Measurements from ENCODE around the gene FBXL16.

The FBXL16 gene

DNA sequence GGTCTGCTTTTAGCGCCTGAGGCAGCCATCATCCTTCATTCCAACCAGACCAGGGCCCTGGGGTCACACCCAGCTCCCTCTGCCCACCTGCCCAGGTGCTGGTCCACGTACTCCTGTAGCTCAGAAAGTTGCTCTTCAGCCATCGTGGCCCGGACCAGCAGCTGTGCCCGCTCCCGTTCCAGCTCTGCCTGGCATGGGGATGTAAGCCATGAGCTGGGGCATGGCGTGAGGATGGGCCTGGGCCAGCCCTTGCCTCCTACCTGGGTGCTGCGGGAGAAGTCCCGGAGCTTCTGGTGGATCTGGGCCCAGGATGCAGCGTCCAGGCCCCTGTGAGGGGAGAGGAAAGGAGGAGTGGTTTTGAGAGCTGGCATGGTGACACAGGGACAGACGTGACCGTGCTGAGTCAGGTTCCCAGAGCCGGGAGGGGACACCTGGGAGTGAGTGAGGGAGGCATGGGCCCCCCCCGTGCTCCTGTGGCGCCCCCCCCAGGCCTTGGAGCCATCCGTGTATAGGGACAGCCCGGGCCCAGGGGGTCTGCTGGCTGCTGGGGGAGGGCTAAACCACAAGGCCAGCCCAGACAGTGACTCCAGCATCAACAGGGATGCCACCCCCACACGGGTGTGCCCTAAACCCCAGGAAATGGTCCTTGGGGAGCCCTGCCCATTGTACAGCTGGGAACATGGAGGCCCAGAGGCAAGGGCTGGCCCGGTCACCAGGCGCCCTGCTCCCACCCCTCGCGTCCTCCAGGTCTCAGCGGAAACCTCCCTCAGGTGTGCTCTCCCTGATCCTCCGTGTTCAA lies 17.4 kb upstream of the FBXL16 start:
- DNase-seq (ENCODE audit: low read depth) = no peak

DNA sequence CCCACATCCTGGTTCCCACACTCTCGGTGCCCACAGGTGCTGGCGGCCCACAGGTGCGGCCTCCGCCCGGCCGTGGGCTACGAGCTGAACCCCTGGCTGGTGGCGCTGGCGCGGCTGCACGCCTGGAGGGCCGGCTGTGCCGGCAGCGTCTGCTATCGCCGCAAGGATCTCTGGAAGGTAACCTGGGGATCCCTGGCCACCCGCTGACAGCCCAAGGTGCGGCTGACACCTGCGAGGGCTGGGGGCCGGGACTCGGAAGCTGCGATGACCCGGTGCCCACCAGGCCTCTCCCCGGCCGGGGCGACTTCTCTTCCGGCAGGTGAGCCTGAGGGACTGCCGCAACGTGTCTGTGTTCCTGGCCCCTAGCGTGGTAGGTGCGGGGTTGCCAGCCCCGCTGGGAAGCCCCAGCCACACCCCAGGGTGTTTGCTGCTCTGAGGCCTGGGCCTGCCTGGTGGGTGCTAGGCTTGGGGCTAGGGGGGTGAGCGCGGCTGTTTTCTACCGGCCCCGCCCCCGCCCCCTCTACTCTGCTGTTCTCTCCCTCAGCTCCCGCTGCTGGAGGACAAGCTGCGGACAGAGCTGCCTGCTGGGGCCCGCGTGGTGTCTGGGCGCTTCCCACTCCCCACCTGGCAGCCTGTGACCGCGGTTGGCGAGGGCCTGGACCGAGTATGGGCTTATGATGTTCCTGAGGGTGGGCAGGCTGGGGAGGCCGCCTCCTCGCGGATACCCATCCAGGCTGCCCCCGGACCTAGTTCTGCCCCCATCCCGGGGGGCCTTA lies 16.4 kb upstream of the FBXL16 start:
- DNase-seq (ENCODE audit: low read depth) = no peak

GRCh38 chr16:720990-721764 lies 15.6 kb upstream of the FBXL16 start, which contains the start of gene ANTKMT:
Gene ANTKMT (plus strand): TSS chr16:721146. CDS start chr16:721275, 129 bp downstream.
- DNase-seq (ENCODE audit: low read depth) = peak; percentile 61

DNA sequence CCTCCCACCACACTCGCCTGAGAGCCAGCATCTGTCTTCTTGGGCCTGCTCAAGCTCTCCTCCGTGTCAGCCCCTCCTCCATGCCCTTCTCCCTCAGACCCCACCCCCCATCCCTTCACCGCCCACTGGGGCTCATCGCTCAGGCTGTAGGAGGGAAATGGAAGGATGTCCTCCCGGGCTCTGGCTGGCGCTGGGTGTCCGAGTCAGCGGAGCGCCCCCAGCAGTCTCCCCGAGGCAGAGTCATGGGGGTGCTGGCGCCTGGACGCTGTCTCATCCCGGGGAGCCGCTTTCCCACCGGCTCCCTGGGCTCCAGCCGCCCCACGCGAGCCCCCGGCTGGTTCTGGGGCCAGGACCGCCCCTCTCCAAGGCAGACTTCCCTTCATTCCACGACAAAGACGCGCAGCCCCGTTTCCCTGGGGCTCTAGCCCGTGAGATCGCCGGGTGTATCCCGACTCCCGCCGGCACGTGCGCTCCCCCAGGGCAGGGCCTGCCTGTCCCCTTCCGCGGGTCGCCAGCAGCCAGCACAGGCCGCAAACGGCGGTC lies 14.9 kb upstream of the FBXL16 start:
- DNase-seq (ENCODE audit: low read depth) = peak; percentile 84

DNA sequence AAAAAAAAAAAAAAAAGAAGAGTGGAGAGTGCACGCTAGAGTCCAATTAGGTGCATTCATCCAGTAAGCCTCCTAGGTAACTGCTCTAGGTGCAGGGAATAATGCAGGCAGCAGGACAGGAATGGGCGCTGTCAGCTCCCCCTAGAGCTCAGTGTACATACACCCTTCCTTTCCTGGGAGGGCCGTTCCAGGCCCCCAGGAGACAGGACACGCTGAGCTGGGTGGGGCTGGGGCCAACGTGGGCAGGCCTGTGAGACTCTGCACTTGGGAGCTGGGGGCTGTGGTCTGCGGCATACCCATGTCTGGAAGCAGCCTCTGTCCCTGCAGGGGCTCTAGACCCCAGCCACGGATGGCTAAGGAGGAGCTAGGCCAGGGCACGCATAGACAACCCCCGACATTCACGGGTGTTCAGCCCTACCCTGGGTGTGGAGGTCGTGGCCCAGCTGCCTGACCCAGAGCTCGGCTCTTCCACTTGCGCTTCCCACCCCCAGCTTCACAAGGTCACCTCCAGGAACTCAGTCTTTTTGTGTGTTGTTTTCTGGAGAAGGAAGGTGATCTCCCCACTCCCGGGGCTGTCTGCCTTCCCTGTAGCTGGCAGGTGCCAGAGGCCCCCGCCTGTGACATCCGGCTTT lies 14.3 kb upstream of the FBXL16 start:
- DNase-seq (ENCODE audit: low read depth) = no peak

GRCh38 chr16:718922-719321 lies 13.3 kb upstream of the FBXL16 start:
- no peak for DNase-seq (ENCODE audit: low read depth)

DNA sequence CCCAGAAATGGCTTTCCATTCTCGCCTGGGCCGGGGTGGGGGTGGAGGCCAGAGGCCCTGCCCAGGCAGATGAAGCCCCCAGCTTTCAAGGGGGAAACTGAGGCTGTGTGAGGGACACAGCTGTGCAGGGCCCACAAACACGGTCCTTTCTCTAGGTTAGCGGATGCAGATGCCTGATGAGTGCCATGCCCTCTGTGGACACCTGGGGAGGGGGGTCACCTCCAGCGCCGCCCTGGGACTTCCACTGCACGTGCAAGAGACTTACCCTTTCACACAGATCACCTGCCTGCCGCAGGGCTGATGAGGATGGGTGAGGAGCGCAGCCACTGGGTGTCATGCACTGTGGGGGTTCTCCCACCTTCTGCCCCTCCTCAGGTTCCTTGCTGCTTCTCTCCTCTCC lies 12.8 kb upstream of the FBXL16 start:
- no peak for DNase-seq (ENCODE audit: low read depth)

- no peak for DNase-seq (ENCODE audit: low read depth)
Observed at GRCh38 chr16:717450-718245, 12.0 kb upstream of the FBXL16 start.

GRCh38 chr16:716768-717325 lies 11.2 kb upstream of the FBXL16 start:
- no peak for DNase-seq (ENCODE audit: low read depth)

DNA sequence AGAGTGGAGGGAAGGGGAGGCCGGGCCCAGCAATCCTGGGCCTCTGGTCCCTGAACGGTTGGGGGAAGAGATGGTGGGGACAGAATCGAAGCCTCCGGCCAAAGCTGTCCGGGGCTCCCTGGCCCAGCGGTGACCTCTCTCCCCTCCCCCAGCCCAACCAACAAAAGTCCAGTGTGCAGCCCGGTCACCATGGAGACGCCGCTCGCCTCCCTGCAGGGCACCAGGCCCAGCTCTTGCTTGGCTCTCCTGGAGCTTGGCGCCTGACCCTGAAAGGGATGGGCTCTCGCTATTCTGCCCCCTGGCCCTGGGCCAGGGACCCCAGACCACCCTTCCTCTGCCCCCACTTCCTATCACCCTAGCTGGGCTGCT lies 10.6 kb upstream of the FBXL16 start:
- DNase-seq (ENCODE audit: low read depth) = peak; percentile 42

DNA sequence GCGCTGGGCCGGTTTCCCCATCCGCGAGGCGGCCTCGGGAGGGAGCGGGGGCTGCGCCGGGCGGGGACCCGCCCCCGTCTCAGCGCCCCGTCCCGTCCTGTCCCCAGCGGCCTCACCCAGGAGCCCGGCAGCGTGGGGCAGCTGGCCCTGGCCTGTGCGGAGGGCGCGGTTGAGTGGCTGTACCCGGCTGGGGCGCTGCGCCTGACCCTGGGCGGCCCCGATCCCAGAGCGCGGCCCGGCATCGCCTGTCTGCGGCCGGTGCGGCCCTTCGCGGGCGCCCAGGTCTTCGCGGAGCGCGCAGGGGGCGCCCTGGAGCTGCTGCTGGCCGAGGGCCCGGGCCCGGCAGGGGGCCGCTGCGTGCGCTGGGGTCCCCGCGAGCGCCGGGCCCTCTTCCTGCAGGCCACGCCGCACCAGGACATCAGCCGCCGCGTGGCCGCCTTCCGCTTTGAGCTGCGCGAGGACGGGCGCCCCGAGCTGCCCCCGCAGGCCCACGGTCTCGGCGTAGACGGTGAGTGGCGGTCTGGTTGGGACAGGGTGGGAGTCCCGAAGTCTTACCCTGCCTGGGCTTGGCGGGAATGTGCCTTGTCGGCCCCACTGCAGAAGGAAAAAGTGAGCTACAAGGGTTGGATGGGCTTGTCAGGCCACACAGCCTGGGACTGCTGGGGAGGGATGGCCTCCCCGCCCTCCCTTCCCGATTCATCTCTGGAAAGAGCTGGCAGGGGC lies 10.0 kb upstream of the FBXL16 start:
- no peak for DNase-seq (ENCODE audit: low read depth)

- peak; percentile 74 for DNase-seq (ENCODE audit: low read depth)
Observed at GRCh38 chr16:714558-715476, 9.2 kb upstream of the FBXL16 start, which contains the start of gene METRN. Gene METRN (plus strand): TSS chr16:715118. CDS start chr16:715290, 172 bp downstream.

- no peak for DNase-seq (ENCODE audit: low read depth)
Observed at GRCh38 chr16:714079-714478, 8.5 kb upstream of the FBXL16 start.

DNA sequence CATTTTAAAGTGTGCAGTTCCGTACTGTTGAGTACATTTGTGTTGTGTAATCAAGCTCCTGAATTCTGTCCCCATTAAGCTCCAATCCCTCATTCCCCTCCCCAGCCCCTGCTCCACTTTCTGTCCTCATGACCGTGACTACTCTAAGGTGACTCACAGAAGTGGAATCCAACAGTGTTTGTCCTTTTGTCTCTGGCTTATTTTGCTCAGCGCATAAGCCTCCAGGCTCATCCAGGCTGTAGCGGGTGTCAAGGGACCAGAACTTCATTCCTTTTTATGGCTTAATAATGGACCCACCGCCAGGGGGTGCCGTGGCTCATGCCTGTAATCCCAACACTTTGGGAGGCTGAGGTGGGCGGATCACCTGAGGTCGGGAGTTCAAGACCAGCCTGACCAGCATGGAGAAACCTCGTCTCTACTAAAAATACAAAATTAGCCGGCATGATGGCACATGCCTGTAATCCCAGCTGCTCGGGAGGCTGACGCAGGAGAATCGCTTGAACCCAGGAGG lies 7.2 kb upstream of the FBXL16 start:
- peak; percentile 95 for DNase-seq (ENCODE audit: low read depth)

DNA sequence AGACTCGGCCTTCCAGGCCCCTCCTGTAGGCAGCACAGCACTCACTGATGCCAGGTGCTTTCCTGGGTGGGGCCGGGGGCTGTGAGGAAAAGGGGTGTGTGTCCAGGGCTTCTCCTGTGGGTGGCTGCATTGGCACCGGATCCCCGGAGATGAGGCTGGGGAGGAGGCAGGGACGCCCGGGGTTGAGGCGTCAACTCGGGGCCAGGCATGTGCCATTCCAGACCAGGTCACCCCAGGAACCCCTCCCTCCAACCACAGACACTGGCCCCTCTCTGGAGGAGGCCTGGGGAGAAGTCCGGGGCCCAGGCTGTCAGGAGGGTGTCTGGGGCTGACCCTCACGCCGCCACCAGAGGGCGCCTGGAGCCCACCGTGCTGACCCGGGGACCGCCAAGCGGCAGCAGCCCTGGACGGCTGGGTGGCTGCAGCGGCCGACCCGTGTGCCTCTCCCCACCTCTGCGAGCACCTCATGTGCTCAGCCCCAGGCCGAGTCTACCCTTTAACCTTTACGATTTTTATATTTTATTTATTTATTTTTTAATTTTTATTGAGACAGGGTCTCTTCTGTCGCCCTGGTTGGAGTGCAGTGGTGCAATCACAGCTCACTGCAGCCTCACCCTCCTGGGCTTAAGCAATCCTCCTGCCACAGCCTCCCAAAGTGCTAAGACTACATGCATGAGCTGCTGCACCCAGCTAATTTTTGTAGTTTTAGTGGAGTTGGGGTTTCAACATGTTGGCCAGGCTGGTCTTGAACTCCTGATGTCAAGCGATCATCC lies 6.1 kb upstream of the FBXL16 start:
- peak; percentile 42 for DNase-seq (ENCODE audit: low read depth)

DNA sequence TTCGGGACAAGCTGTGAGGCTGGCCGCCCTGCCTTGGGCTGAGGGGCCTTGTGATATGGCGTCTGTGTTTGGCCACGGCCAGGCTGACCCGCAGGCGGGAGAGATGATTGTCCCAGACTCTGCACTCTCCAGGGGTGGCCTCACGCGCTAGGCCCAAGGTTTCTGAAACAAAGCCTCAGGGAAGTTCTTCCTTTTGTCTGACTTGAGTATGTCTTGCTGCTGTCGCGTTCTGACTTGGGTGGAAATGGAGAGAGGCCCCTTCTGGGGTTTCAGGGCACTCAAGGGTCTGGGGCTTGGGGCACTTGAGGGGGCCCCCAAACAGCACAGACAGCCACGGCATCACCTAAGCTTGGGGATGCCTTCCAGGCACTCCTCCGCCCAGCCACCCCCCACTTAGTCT lies 5.5 kb upstream of the FBXL16 start:
- DNase-seq (ENCODE audit: low read depth) = no peak

DNA sequence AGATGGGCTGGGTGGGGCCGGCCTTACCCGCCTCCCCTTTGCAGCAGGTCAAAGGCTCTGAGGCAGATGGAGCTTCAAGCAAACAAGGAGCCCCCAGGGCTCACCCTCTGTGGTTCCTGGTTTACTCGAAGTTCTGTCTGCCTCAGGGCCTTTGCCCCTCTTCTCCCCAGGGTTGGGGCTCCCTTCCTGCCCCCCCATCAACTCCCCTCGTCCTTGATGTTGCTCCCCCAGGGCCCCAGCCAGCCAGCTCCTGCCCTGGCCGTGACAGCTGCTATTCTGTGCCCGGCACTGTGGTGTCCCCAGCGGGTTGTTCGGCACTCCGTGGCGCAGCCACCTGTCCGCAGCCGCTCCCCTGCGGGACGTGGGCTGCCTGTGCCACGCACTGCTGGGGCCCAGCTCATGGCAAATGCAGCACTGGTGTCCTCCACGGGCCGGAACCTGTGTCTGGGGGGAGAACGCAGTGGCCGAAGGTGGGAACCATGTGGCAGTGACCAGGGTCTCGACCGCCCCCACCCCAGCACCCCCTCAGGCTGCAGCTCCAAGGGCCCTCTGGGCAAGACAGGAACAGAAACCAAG lies 5.0 kb upstream of the FBXL16 start:
- no peak for DNase-seq (ENCODE audit: low read depth)
